MM.1S (cell line): ENCODE measurements around the gene CYP4A11.
"Not testable (repeated sequence)": the region's sequence is repeated elsewhere in the genome, so short reads cannot be mapped to it uniquely, and the experiment has no call there.

Source experiments
- DNase-seq: peaks from one replicate; pipeline ENCODE4 v3.0.0-alpha.2; 2015
- H2AFZ ChIP-seq: fragments of 300-600 bp; sonication (generic); 2 replicates; pipeline ENCODE4 v1.6.0; 2016; ENCODE audit warnings: antibody characterized with exemption, low read length
- H3F3A ChIP-seq: fragments of 300-600 bp; sonication (generic); 2 replicates; pipeline ENCODE4 v1.6.1; 2016; ENCODE audit warnings: mild to moderate bottlenecking, antibody characterized with exemption, low read length, moderate library complexity, mixed read lengths; ENCODE audit not compliant: insufficient read depth
- H3K27ac ChIP-seq: fragments of 300-600 bp; sonication (generic); 2 replicates; pipeline ENCODE4 v1.5.1; 2016; ENCODE audit warnings: mild to moderate bottlenecking, low read length
- H3K27me3 ChIP-seq: fragments of 300-600 bp; sonication (generic); replicated peaks from 2 replicates; pipeline ENCODE4 v1.6.0; 2016; ENCODE audit warnings: low read length; ENCODE audit not compliant: insufficient read depth
- H3K36me3 ChIP-seq: fragments of 300-600 bp; sonication (generic); replicated peaks from 2 replicates; pipeline ENCODE4 v1.6.1; 2016; ENCODE audit warnings: mild to moderate bottlenecking, low read length, mixed read lengths; ENCODE audit not compliant: insufficient read depth
- H3K4me1 ChIP-seq: fragments of 300-600 bp; sonication (generic); 2 replicates; pipeline ENCODE4 v1.6.1; 2016; ENCODE audit warnings: low read length, mixed read lengths
- H3K4me2 ChIP-seq: fragments of 300-600 bp; sonication (generic); 2 replicates; pipeline ENCODE4 v1.6.0; 2016; ENCODE audit warnings: low read depth, low read length
- H3K4me3 ChIP-seq: fragments of 300-600 bp; sonication (generic); 2 replicates; pipeline ENCODE4 v1.5.1; 2016; ENCODE audit warnings: low read length, mixed read lengths
- H3K79me2 ChIP-seq: fragments of 300-600 bp; sonication (generic); 2 replicates; pipeline ENCODE4 v1.6.1; 2016; ENCODE audit warnings: mixed run types, low read length, mixed read lengths
- H3K9ac ChIP-seq: fragments of 300-600 bp; sonication (generic); 2 replicates; pipeline ENCODE4 v1.6.1; 2016; ENCODE audit warnings: low read length, mixed read lengths
- H3K9me2 ChIP-seq: fragments of 300-600 bp; sonication (generic); replicated peaks from 2 replicates; pipeline ENCODE4 v1.6.1; 2016; ENCODE audit warnings: mild to moderate bottlenecking, low read length, mixed read lengths; ENCODE audit not compliant: insufficient read depth
- H3K9me3 ChIP-seq: fragments of 300-600 bp; sonication (generic); replicated peaks from 2 replicates; pipeline ENCODE4 v1.6.1; 2016; ENCODE audit warnings: mild to moderate bottlenecking, low read length, mixed read lengths; ENCODE audit not compliant: insufficient read depth
- H4K20me1 ChIP-seq: fragments of 300-600 bp; sonication (generic); 2 replicates; pipeline ENCODE4 v1.6.1; 2016; ENCODE audit warnings: mild to moderate bottlenecking, low read length, moderate library complexity, mixed read lengths; ENCODE audit not compliant: insufficient read depth
- CTCF ChIP-seq: fragments of 300-600 bp; sonication (generic); IDR thresholded peaks from 2 replicates; pipeline ENCODE4 v1.5.1; 2016; ENCODE audit warnings: antibody characterized with exemption, low read length, mixed read lengths
- EZH2 ChIP-seq: fragments of 300-600 bp; sonication (generic); optimal IDR thresholded peaks from 2 replicates; pipeline ENCODE3; 2017; ENCODE audit warnings: low read depth, mild to moderate bottlenecking, antibody characterized with exemption, low read length, mixed read lengths
- EZH2phosphoT487 ChIP-seq: fragments of 300-600 bp; sonication (generic); IDR thresholded peaks from 2 replicates; pipeline ENCODE4 v1.6.1; 2018; ENCODE audit warnings: antibody characterized with exemption, low read length

The CYP4A11 gene

GRCh38 chr1:46941135-46941694 is at the start of gene CYP4A11:
CYP4A11 (minus strand) TSS chr1:46941476; CDS start chr1:46941433, 43 bp downstream.
- Histone ChIP-seq H3K9me3 (no peaks in the 10 kb centered on the region), H4K20me1 (no peaks in the 10 kb centered on the region)

GRCh38 chr1:46990541-46990940 is 49.3 kb upstream of the CYP4A11 start:
- not testable (repeated sequence) for H3F3A ChIP-seq, H3K4me1 ChIP-seq, H3K9me2 ChIP-seq, H4K20me1 ChIP-seq, DNase-seq, H3K4me2 ChIP-seq, H3K27ac ChIP-seq, H2AFZ ChIP-seq, H3K9me3 ChIP-seq, H3K79me2 ChIP-seq, H3K27me3 ChIP-seq, H3K36me3 ChIP-seq, H3K9ac ChIP-seq, H3K4me3 ChIP-seq

More at GRCh38 chr1:46941135-46941694, at the start of gene CYP4A11:
- no peak within 1 kb of the TSS for H3K4me2 ChIP-seq
- H3K27me3 ChIP-seq = no peaks in the 10 kb centered on the region
- H3K4me1 ChIP-seq = no peaks in the 10 kb centered on the region
- DNase-seq = no peak
- no peaks in the 10 kb centered on the region for H3F3A ChIP-seq
- H3K27ac ChIP-seq = no peak within 1 kb of the TSS
- TF ChIP-seq CTCF (no peak), EZH2phosphoT487 (no peak), EZH2 (no peak)
- H2AFZ ChIP-seq = no peak within 1 kb of the TSS
- no peak within 1 kb of the TSS for H3K4me3 ChIP-seq
- no peaks in the 10 kb centered on the region for H3K9me2 ChIP-seq
- H3K79me2 ChIP-seq = no peaks in the 10 kb centered on the region
- H3K9ac ChIP-seq = no peak within 1 kb of the TSS
- H3K36me3 ChIP-seq = no peaks in the 10 kb centered on the region

GRCh38 chr1:46983830-46984586 is 42.7 kb upstream of the CYP4A11 start:
- H3K4me1 ChIP-seq = no peaks in the 10 kb centered on the region
- no peak for DNase-seq
- no peak for TF ChIP-seq EZH2
- no peak for TF ChIP-seq EZH2phosphoT487
- no peak for TF ChIP-seq CTCF
- no peaks in the 10 kb centered on the region for H3F3A ChIP-seq
- H3K27ac ChIP-seq = no peak overlapping the region
- H3K9me3 ChIP-seq = no peaks in the 10 kb centered on the region
- no peak overlapping the region for H3K4me2 ChIP-seq
- no peaks in the 10 kb centered on the region for H3K27me3 ChIP-seq
- no peak overlapping the region for H3K4me3 ChIP-seq
- H4K20me1 ChIP-seq = no peaks in the 10 kb centered on the region
- H3K9me2 ChIP-seq = no peaks in the 10 kb centered on the region
- no peak overlapping the region for H2AFZ ChIP-seq
- H3K9ac ChIP-seq = no peak overlapping the region
- H3K79me2 ChIP-seq = no peaks in the 10 kb centered on the region
- no peaks in the 10 kb centered on the region for H3K36me3 ChIP-seq
